Measurements from ENCODE around the gene PTGES3. TPM values are rescaled to one million over a fixed set of nuclear protein-coding genes. Genes with fewer than 3 reads are reported as not detected.

The PTGES3 gene
- total and polyA plus RNA-seq, 12 donors: 43.7 to 139 (median 109) TPM

DNA sequence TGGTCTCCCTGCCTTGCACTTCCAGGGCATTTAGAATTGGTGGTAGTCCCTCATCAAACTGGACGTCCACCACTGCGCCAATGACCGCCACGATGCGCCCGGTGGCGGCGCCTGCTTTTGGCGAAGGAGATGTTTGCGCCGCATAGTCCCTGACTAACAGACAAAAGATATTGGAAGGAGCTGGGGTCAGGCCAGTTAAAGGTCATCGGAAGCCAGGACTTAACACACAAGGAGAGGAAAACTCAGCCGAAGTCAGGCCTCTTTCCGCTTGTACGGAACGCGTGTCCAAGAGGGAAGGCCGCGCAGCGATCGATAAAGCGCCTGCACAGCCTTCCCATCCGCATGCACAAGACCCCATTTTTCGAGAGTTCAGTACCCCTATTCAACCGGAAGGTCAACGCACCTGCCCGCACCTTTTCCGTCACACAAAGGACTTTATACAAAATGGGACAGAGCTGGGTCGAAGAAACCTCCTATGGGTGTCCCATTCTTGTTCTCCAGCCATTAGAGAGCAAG is 42.8 kb downstream of the PTGES3 start:
- H3K27ac ChIP-seq: peak overlapping the region; percentile 78 to 98 (median 95)
- DNase-seq (peak in 1 of 2 donors; percentile 36), ATAC-seq (peak in 7 of 8 donors; percentile 3 to 46 (median 38))
- peaks cover 0 to 56% (median 46%) of the 10 kb centered on the region in 9 donors for H3K4me1 ChIP-seq
- 0 to 1% methylated on average over 29 of the region's 29 CpGs for WGBS, 2 donors
- peaks cover 0 to 46% (median 43%) of the 10 kb centered on the region in 9 donors for H3K36me3 ChIP-seq
- no peaks in the 10 kb centered on the region for H3K9me3 ChIP-seq
- peak overlapping the region; percentile 72 to 96 (median 87) for H3K4me3 ChIP-seq
- H3K27me3 ChIP-seq: no peaks in the 10 kb centered on the region
- TF ChIP-seq, protein P1, sequence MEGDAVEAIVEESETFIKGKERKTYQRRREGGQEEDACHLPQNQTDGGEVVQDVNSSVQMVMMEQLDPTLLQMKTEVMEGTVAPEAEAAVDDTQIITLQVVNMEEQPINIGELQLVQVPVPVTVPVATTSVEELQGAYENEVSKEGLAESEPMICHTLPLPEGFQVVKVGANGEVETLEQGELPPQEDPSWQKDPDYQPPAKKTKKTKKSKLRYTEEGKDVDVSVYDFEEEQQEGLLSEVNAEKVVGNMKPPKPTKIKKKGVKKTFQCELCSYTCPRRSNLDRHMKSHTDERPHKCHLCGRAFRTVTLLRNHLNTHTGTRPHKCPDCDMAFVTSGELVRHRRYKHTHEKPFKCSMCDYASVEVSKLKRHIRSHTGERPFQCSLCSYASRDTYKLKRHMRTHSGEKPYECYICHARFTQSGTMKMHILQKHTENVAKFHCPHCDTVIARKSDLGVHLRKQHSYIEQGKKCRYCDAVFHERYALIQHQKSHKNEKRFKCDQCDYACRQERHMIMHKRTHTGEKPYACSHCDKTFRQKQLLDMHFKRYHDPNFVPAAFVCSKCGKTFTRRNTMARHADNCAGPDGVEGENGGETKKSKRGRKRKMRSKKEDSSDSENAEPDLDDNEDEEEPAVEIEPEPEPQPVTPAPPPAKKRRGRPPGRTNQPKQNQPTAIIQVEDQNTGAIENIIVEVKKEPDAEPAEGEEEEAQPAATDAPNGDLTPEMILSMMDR (IDR thresholded peaks at IDR 0.05): no peak
- intact Hi-C loops (cut with DNase I): loop anchor here in 7 of 10 donors (1.0 to 10.0 kb wide), 5 partner anchors 42 to 80 kb away; partner anchors contain the start of genes PTGES3 (in 6 of the 7) and NACA (in 2 of the 7)

DNA sequence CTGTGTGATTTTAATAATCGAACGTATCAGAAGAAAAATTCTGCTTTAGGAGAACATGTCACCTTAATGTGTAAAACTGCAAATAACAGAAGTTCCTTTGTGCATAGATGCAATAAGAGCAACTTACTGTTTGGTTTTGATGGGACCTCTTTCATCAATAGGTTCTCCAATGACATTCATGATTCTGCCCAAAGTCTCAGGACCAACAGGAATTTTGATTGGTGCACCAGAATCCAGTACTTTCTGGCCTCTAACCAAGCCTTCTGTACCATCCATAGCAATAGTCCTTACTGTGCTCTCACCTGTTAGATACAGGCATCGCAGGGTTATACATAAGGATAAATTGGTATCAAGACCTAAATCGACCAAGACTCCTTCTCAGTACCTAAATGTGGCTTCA is 43.4 kb downstream of the PTGES3 start:
- H3K4me1 ChIP-seq: peaks cover 0 to 62% (median 47%) of the 10 kb centered on the region in 9 donors
- H3K4me3 ChIP-seq: peak overlapping the region; percentile 72 to 96 (median 87)
- WGBS, 2 donors: 27 to 35% methylated on average over 4 of the region's 4 CpGs
- peak overlapping the region in 9 of 10 donors; percentile 78 to 98 (median 96) for H3K27ac ChIP-seq
- TF ChIP-seq, protein P1 (IDR thresholded peaks at IDR 0.05): no peak
- ATAC-seq (no peak), DNase-seq (no peak)
- H3K36me3 ChIP-seq: peaks cover 0 to 52% (median 49%) of the 10 kb centered on the region in 9 donors
- no peaks in the 10 kb centered on the region for H3K27me3 ChIP-seq
- intact Hi-C loops (cut with DNase I): loop anchor here in 7 of 10 donors (1.0 to 10.0 kb wide), 5 partner anchors 43 to 81 kb away; partner anchors contain the start of genes PTGES3 (in 6 of the 7) and NACA (in 2 of the 7)
- no peaks in the 10 kb centered on the region for H3K9me3 ChIP-seq

DNA sequence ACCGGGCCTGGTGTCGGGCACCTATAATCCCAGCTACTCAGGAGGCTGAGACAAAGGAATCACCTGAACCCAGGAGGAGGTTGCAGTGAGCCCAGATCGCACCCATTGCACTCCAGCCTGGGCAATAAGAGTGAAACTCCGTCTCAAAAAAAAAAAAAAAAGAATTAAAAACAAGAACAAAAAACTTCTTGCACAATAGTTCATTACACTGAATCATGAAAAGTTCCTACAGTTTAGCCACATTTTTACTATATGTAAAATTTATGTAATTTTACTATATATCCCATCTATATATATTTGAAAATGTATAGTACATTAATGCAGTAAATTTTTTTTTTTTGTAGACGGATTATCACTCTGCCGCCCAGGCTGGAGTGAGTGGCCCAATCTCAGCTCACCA is 46.9 kb downstream of the PTGES3 start:
- Histone ChIP-seq H3K9me3 (no peaks in the 10 kb centered on the region), H3K27ac (no peak overlapping the region), H3K36me3 (peaks cover 0 to 79% (median 74%) of the 10 kb centered on the region in 9 donors), H3K27me3 (no peaks in the 10 kb centered on the region), H3K4me3 (no peak overlapping the region), H3K4me1 (peaks cover 0 to 88% (median 59%) of the 10 kb centered on the region in 9 donors)
- WGBS, 2 donors: 75 to 76% methylated on average over 6 of the region's 6 CpGs
- intact Hi-C loops (cut with DNase I): loop anchor here in 1 of 10 donors (10.0 kb wide), 1 partner anchor 84 kb away; the partner anchor contains the start of gene NACA
- ATAC-seq: no peak
- TF ChIP-seq, protein P1 (IDR thresholded peaks at IDR 0.05): no peak
- DNase-seq: no peak

DNA sequence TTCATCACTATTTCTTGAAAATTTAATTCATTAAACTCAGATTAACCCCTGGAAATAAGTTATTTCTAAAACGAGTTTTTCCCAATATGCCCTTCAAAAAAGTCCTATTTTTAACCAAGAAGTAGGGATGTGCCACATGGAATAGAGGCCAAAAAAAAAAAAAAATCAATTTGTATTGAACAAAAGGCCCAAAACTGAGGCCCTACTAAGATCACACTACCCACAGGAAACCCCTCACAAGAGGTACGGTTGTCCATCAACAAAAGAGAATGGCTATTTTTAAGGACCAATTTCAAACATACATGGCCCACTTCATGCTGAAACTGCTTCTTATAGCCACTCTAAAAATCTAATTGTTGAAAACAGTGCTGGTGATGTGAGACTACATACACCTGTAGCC is 50.5 kb downstream of the PTGES3 start:
- Histone ChIP-seq H3K27me3 (no peaks in the 10 kb centered on the region), H3K4me3 (peak overlapping the region in 2 of 10 donors; percentile 1 to 72), H3K9me3 (no peaks in the 10 kb centered on the region), H3K27ac (peak overlapping the region in 9 of 10 donors; percentile 85 to 97 (median 94)), H3K4me1 (peaks cover 9 to 93% (median 63%) of the 10 kb centered on the region in 9 donors), H3K36me3 (peaks cover 0 to 57% (median 54%) of the 10 kb centered on the region in 9 donors)
- TF ChIP-seq, protein P1 (IDR thresholded peaks at IDR 0.05): no peak
- intact Hi-C loops (cut with DNase I): loop anchor here in 5 of 10 donors (2.0 to 10.0 kb wide), 7 partner anchors 45 to 513 kb away; partner anchors contain the start of genes NACA (in 2 of the 5) and ESYT1 (in 1 of the 5)
- DNase-seq: no peak
- ATAC-seq: no peak
- 48 to 55% methylated on average over 2 of the region's 2 CpGs for WGBS, 2 donors
